HEK293 (cell line): ENCODE results near the gene MDN1.

Experiments
- CTCF ChIA-PET: fragments of 350-600 bp; formaldehyde crosslinking; extraction: SDS; loops from one replicate; lab custom pipeline; 2021; ENCODE audit warnings: antibody characterized with exemption; lab: Yijun Ruan, JAX
- POLR2A ChIA-PET: fragments of 300-600 bp; formaldehyde crosslinking; extraction: SDS; loops from one replicate; lab custom pipeline; 2020; ENCODE audit warnings: antibody characterized with exemption, inconsistent platforms; lab: Yijun Ruan, JAX
- H3K27ac ChIP-seq: fragments of 200-500 bp; sonication (Bioruptor generic); 2 replicates; pipeline ENCODE4 v1.5.1; 2014; ENCODE audit warnings: low read depth, low read length, control low read depth, inconsistent platforms; ENCODE audit errors: extremely low read depth
- H3K36me3 ChIP-seq, 2 experiments: fragments of 200-500 bp in 1 of 2; sonication (Bioruptor generic) in 1 of 2; 1 replicate in 1 of 2; 2 replicates in 1 of 2; pipeline ENCODE4 v1.5.1; 2014 to 2017; ENCODE audit warnings: inconsistent platforms in 2 of 2, low read length in 2 of 2; ENCODE audit not compliant: control insufficient read depth in 2 of 2, insufficient read depth in 1 of 2
- H3K4me1 ChIP-seq: fragments of 200-500 bp; sonication (Bioruptor generic); 2 replicates; pipeline ENCODE4 v1.5.1; 2014; ENCODE audit warnings: mild to moderate bottlenecking, low read length, inconsistent platforms; ENCODE audit not compliant: control insufficient read depth, insufficient read depth
- H3K4me3 ChIP-seq: 2 replicates; pipeline ENCODE4 v1.5.1; 2011; ENCODE audit warnings: low read depth, mild to moderate bottlenecking, control low read depth, low read length, moderate library complexity
- H3K9me3 ChIP-seq: fragments of 200-500 bp; sonication (Bioruptor generic); 2 replicates; pipeline ENCODE4 v1.5.1; 2014; ENCODE audit warnings: low read depth, low read length, inconsistent platforms; ENCODE audit not compliant: control insufficient read depth, insufficient read depth
- BCL6B ChIP-seq: fragments of 450-650 bp; formaldehyde crosslinking; IDR thresholded peaks from 2 replicates; pipeline ENCODE4 v1.5.1; 2017; ENCODE audit warnings: missing biosample characterization, missing genetic modification characterization
- GLI2 ChIP-seq: fragments of 450-650 bp; formaldehyde crosslinking; IDR thresholded peaks from 2 replicates; pipeline ENCODE4; 2017; ENCODE audit warnings: missing biosample characterization, missing genetic modification characterization, low read depth, borderline replicate concordance
- KLF9 ChIP-seq: fragments of 450-650 bp; formaldehyde crosslinking; IDR thresholded peaks from 2 replicates; pipeline ENCODE4 v1.5.1; 2016; ENCODE audit warnings: missing biosample characterization, missing genetic modification characterization, low read depth
- MZF1 ChIP-seq: fragments of 450-650 bp; formaldehyde crosslinking; IDR thresholded peaks from 2 replicates; pipeline ENCODE4 v1.5.1; 2017; ENCODE audit warnings: missing biosample characterization, missing genetic modification characterization, borderline replicate concordance
- OVOL3 ChIP-seq: fragments of 450-650 bp; formaldehyde crosslinking; IDR thresholded peaks from 2 replicates; pipeline ENCODE4 v1.5.1; 2016; ENCODE audit warnings: missing biosample characterization, missing genetic modification characterization
- SP3 ChIP-seq: fragments of 450-650 bp; formaldehyde crosslinking; IDR thresholded peaks from 2 replicates; pipeline ENCODE4 v1.5.1; 2016; ENCODE audit warnings: missing biosample characterization, missing genetic modification characterization
- ZBTB10 ChIP-seq: fragments of 450-650 bp; formaldehyde crosslinking; IDR thresholded peaks from 2 replicates; pipeline ENCODE4 v1.5.1; 2016; ENCODE audit warnings: missing biosample characterization, missing genetic modification characterization
- ZBTB21 ChIP-seq: fragments of 450-650 bp; formaldehyde crosslinking; IDR thresholded peaks from 2 replicates; pipeline ENCODE4 v1.5.1; 2017; ENCODE audit warnings: missing biosample characterization, missing genetic modification characterization
- ZFP41 ChIP-seq: fragments of 450-650 bp; formaldehyde crosslinking; IDR thresholded peaks from 2 replicates; pipeline ENCODE4 v1.5.1; 2016; ENCODE audit warnings: missing biosample characterization, missing genetic modification characterization, borderline replicate concordance
- ZIC2 ChIP-seq: fragments of 450-650 bp; formaldehyde crosslinking; IDR thresholded peaks from 2 replicates; pipeline ENCODE4 v1.5.1; 2016; ENCODE audit warnings: missing biosample characterization, missing genetic modification characterization
- ZNF10 ChIP-seq: fragments of 450-650 bp; formaldehyde crosslinking; IDR thresholded peaks from 2 replicates; pipeline ENCODE4 v1.5.1; 2017; ENCODE audit warnings: missing biosample characterization, missing genetic modification characterization
- ZNF157 ChIP-seq: fragments of 450-650 bp; formaldehyde crosslinking; IDR thresholded peaks from 2 replicates; pipeline ENCODE4 v1.5.1; 2016; ENCODE audit warnings: missing biosample characterization, missing genetic modification characterization
- ZNF169 ChIP-seq: fragments of 450-650 bp; formaldehyde crosslinking; IDR thresholded peaks from 2 replicates; pipeline ENCODE4 v1.5.1; 2016; ENCODE audit warnings: missing biosample characterization, missing genetic modification characterization
- ZNF280C ChIP-seq: fragments of 450-650 bp; formaldehyde crosslinking; IDR thresholded peaks from 2 replicates; pipeline ENCODE4 v1.5.1; 2016; ENCODE audit warnings: missing biosample characterization, missing genetic modification characterization
- ZNF302 ChIP-seq: fragments of 450-650 bp; formaldehyde crosslinking; IDR thresholded peaks from 2 replicates; pipeline ENCODE4 v1.5.1; 2016; ENCODE audit warnings: missing biosample characterization, missing genetic modification characterization, low read depth
- ZNF311 ChIP-seq: fragments of 450-650 bp; formaldehyde crosslinking; IDR thresholded peaks from 2 replicates; pipeline ENCODE4 v1.5.1; 2017; ENCODE audit warnings: missing biosample characterization, missing genetic modification characterization, borderline replicate concordance
- ZNF391 ChIP-seq: fragments of 450-650 bp; formaldehyde crosslinking; IDR thresholded peaks from 2 replicates; pipeline ENCODE4 v1.5.1; 2016; ENCODE audit warnings: low read depth, missing biosample characterization, missing genetic modification characterization, borderline replicate concordance
- ZNF394 ChIP-seq: fragments of 450-650 bp; formaldehyde crosslinking; IDR thresholded peaks from 2 replicates; pipeline ENCODE4 v1.5.1; 2016; ENCODE audit warnings: missing biosample characterization, missing genetic modification characterization, mild to moderate bottlenecking, moderate library complexity, borderline replicate concordance
- ZNF48 ChIP-seq: fragments of 450-650 bp; formaldehyde crosslinking; IDR thresholded peaks from 2 replicates; pipeline ENCODE4 v1.5.1; 2016; ENCODE audit warnings: missing biosample characterization, missing genetic modification characterization
- ZNF510 ChIP-seq: fragments of 450-650 bp; formaldehyde crosslinking; IDR thresholded peaks from 2 replicates; pipeline ENCODE4 v1.5.1; 2018; ENCODE audit warnings: mild to moderate bottlenecking, missing genetic modification characterization, missing biosample characterization; ENCODE audit not compliant: insufficient replicate concordance
- ZNF621 ChIP-seq: fragments of 450-650 bp; formaldehyde crosslinking; IDR thresholded peaks from 2 replicates; pipeline ENCODE4 v1.5.1; 2017; ENCODE audit warnings: missing biosample characterization, missing genetic modification characterization
- ZNF658 ChIP-seq: fragments of 450-650 bp; formaldehyde crosslinking; IDR thresholded peaks from 2 replicates; pipeline ENCODE4; 2016; ENCODE audit warnings: missing biosample characterization, missing genetic modification characterization
- ZNF670 ChIP-seq: fragments of 450-650 bp; formaldehyde crosslinking; IDR thresholded peaks from 2 replicates; pipeline ENCODE4 v1.5.1; 2016; ENCODE audit warnings: missing biosample characterization, missing genetic modification characterization, low read depth
- ZNF677 ChIP-seq: fragments of 450-650 bp; IDR thresholded peaks from 2 replicates; pipeline ENCODE4 v1.5.0; 2018; ENCODE audit warnings: missing biosample characterization, mild to moderate bottlenecking, missing genetic modification characterization, moderate library complexity
- ZNF768 ChIP-seq: fragments of 450-650 bp; formaldehyde crosslinking; IDR thresholded peaks from 2 replicates; pipeline ENCODE4 v1.5.1; 2018; ENCODE audit warnings: missing biosample characterization, mild to moderate bottlenecking, missing genetic modification characterization
- ZNF830 ChIP-seq: fragments of 450-650 bp; IDR thresholded peaks from 2 replicates; pipeline ENCODE4 v1.5.0; 2018; ENCODE audit warnings: missing biosample characterization, missing genetic modification characterization, low read depth, mild to moderate bottlenecking, moderate library complexity

The MDN1 gene

GRCh38 chr6:89769572-89769971 is 50.0 kb downstream of the MDN1 start:
- POLR2A ChIA-PET: no interaction called here

GRCh38 chr6:89768324-89768723 is 51.3 kb downstream of the MDN1 start:
- Histone ChIP-seq H3K9me3 (no peaks in the 10 kb centered on the region), H3K4me1 (no peaks in the 10 kb centered on the region), H3K4me3 (no peak overlapping the region), H3K36me3 (peaks cover 45 to 79% of the 10 kb centered on the region in 2 experiments)
- no peak for TF ChIP-seq ZNF670 (tag by site-specific recombination)
- no peak for TF ChIP-seq SP3
- TF ChIP-seq, all 188 proteins: peak for 0
- ChIA-PET POLR2A (no interaction called here), CTCF (no interaction called here)
- H3K27ac ChIP-seq: no peak overlapping the region

More at GRCh38 chr6:89769572-89769971, 50.0 kb downstream of the MDN1 start:
- Histone ChIP-seq H3K4me3 (no peak overlapping the region), H3K27ac (no peak overlapping the region), H3K4me1 (no peaks in the 10 kb centered on the region), H3K9me3 (no peaks in the 10 kb centered on the region), H3K36me3 (peaks cover 51 to 85% of the 10 kb centered on the region in 2 experiments)
- TF ChIP-seq ZNF169 (tag by site-specific recombination): no peak
- no peak for TF ChIP-seq ZFP41 (tag by site-specific recombination)
- TF ChIP-seq ZNF621: no peak
- TF ChIP-seq ZNF302 (tag by site-specific recombination): no peak
- TF ChIP-seq ZNF768 (tag by site-specific recombination): no peak
- no peak for TF ChIP-seq ZNF48 (tag by site-specific recombination)
- no peak for TF ChIP-seq ZNF311 (tag by site-specific recombination)
- TF ChIP-seq ZNF830: no peak
- TF ChIP-seq KLF9 (tag by site-specific recombination): no peak
- TF ChIP-seq ZNF157: no peak
- TF ChIP-seq ZIC2 (tag by site-specific recombination): no peak
- TF ChIP-seq ZBTB21 (tag by site-specific recombination): no peak
- TF ChIP-seq ZNF391 (tag by site-specific recombination): no peak
- no peak for TF ChIP-seq BCL6B
- TF ChIP-seq ZNF677 (tag by site-specific recombination): no peak
- TF ChIP-seq GLI2 (tag by site-specific recombination): no peak
- TF ChIP-seq ZNF280C: no peak
- TF ChIP-seq MZF1 (tag by site-specific recombination): no peak
- no peak for TF ChIP-seq ZNF10 (tag by site-specific recombination)
- CTCF ChIA-PET: no interaction called here

GRCh38 chr6:89763550-89763949 is 56.0 kb downstream of the MDN1 start:
- CTCF ChIA-PET: interaction anchor here (1.4 kb wide), 1 partner anchor 30 kb away, joined by 3 read pairs; no protein-coding TSS in a partner anchor
- TF ChIP-seq ZBTB10 (tag by site-specific recombination) (no peak), OVOL3 (no peak), ZNF510 (tag by site-specific recombination) (no peak), ZNF658 (tag by site-specific recombination) (no peak), ZNF394 (tag by site-specific recombination) (no peak)

More at GRCh38 chr6:89763550-89763949, 56.0 kb downstream of the MDN1 start:
- Histone ChIP-seq H3K27ac (no peak overlapping the region), H3K36me3 (peaks cover 25 to 60% of the 10 kb centered on the region in 2 experiments), H3K4me3 (no peak overlapping the region), H3K4me1 (no peaks in the 10 kb centered on the region), H3K9me3 (no peaks in the 10 kb centered on the region)
- POLR2A ChIA-PET: interaction anchor here (0.9 kb wide), 1 partner anchor 34 kb away, joined by 4 read pairs; no protein-coding TSS in a partner anchor
